ENCODE data around the gene CACTIN. TPM values are rescaled to one million over a fixed set of nuclear protein-coding genes. Genes with fewer than 3 reads are reported as not detected.

The CACTIN gene
- total and polyA plus RNA-seq, 2 of the 8 experiments (the other 6 are each of a cell fraction or from before 2014, with no cell fraction given): 25.8 to 29.9 TPM

DNA sequence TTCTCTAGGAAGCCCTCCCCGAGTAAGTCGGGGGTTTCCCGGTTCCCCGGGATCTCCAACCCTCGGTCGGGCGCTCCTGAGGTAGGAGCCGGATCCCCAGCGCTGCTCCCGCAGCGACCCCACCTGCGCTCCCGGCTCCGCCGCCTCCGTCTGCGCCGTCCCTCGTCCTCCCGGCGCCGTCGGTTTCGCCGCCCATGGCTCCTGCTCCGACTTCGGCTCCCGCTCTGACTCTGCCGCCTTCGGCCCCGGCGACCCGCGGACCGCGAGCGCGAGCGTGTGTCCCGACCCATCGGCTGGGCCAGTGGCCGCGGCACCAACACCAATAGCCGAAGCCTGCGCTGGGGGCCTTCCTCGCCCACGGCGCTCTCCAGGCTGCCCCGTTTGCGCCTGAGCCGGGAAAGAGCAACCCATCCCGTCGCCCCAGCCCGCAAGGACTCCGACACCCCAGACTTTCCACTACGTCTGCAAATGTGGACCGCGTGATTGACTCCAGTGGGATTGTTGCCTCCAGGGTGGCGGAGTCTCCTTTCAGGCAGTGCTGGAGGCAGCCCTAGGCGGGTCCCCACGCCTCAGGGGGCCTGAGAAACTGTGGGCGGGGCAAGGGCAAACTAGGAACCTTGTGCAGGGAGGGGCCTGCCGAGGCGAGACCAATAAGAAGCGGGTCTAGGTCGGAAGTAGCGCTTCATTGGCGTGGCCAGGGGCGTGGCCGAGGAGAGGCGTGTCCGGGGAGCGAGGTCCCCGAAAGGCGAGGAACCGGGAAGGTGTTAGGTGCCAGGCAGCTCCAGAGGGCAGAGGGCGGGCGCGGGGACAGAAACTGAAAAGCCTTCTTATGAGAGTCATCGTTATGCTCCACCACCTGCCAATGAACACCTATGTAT is at the start of gene CACTIN (continued):
- TF ChIP-seq SUZ12 (IDR thresholded peaks at IDR 0.05; ENCODE audit: low read length) (no peak), BCL11A (IDR thresholded peaks at IDR 0.05; ENCODE audit: low read depth in 2 of 2, low read length in 2 of 2) (no peak), GABPA (IDR thresholded peaks at IDR 0.05; ENCODE audit: borderline replicate concordance, insufficient read depth, low read length) (no peak), NANOG (IDR thresholded peaks at IDR 0.05; ENCODE audit: insufficient read depth, low read depth, low read length, poor library complexity, severe bottlenecking) (no peak), KDM4A (IDR thresholded peaks at IDR 0.05; ENCODE audit: low read depth, low read length, severe bottlenecking) (peak; percentile 99), USF2 (IDR thresholded peaks at IDR 0.05; ENCODE audit: low read length) (no peak)
